IMR-90 (cell line): ENCODE data around the gene HAGH. TPM values are rescaled to one million over a fixed set of nuclear protein-coding genes. Genes with fewer than 3 reads are reported as not detected.
A peak's percentile ranks its signal among the peaks of the same experiment; 100 is the strongest.

Source experiments
- ATAC-seq: fragments of 200-7000 bp; cut with Tn5 transposase; 2 replicates; pipeline ENCODE4 v1.9.1; 2020; ENCODE audit warnings: low read depth, mild to moderate bottlenecking, moderate library complexity
- BruUV-seq: library from RNA; stranded (reverse); fragments of 400-500 nt; replicated peaks from 2 replicates; lab custom pipeline; 2021; lab: Mats Ljungman, UMichigan
- CTCF ChIA-PET: fragments of 300-600 bp; formaldehyde crosslinking; extraction: SDS; loops from one replicate; lab custom pipeline; 2021; ENCODE audit warnings: antibody characterized with exemption; lab: Yijun Ruan, JAX
- POLR2A ChIA-PET: fragments of 300-600 bp; sonication (Branson Sonifier 250); formaldehyde crosslinking; loops from one replicate; lab custom pipeline; 2022; ENCODE audit warnings: antibody characterized with exemption; ENCODE audit not compliant: unreplicated experiment; lab: Charles Lee
- DNase-seq: peaks from one replicate; pipeline ENCODE4 v3.0.0; 2013
- H2AFZ ChIP-seq: replicated peaks from 2 replicates; pipeline ENCODE3; 2013; ENCODE audit warnings: low read length, mild to moderate bottlenecking; ENCODE audit not compliant: poor library complexity
- H2AK5ac ChIP-seq: 2 replicates; pipeline ENCODE4 v1.6.1; 2013; ENCODE audit warnings: low read depth, low read length, inconsistent platforms
- H2AK9ac ChIP-seq: replicated peaks from 2 replicates; pipeline ENCODE3; 2013; ENCODE audit warnings: mild to moderate bottlenecking, low read depth, low read length, moderate library complexity; ENCODE audit not compliant: poor library complexity
- H2BK120ac ChIP-seq: 2 replicates; pipeline ENCODE4 v1.6.1; 2013; ENCODE audit warnings: low read depth, low read length, inconsistent platforms
- H2BK15ac ChIP-seq: 3 replicates; pipeline ENCODE4 v1.6.1; 2013; ENCODE audit warnings: low read depth, low read length, inconsistent platforms
- H2BK20ac ChIP-seq: 2 replicates; pipeline ENCODE4 v1.6.1; 2013; ENCODE audit warnings: low read depth, mild to moderate bottlenecking, inconsistent platforms, low read length, moderate library complexity
- H2BK5ac ChIP-seq: 2 replicates; pipeline ENCODE4 v1.6.1; 2013; ENCODE audit warnings: mild to moderate bottlenecking, low read depth, low read length, inconsistent platforms; ENCODE audit not compliant: poor library complexity, severe bottlenecking
- H3K14ac ChIP-seq: replicated peaks from 2 replicates; pipeline ENCODE4 v1.6.1; 2013; ENCODE audit warnings: low read depth, low read length, inconsistent platforms
- H3K18ac ChIP-seq: 2 replicates; pipeline ENCODE4 v1.6.1; 2013; ENCODE audit warnings: low read depth, low read length, control low read depth
- H3K23ac ChIP-seq: 2 replicates; pipeline ENCODE4 v1.6.1; 2013; ENCODE audit warnings: low read depth, low read length, inconsistent platforms
- H3K27ac ChIP-seq: 2 replicates; pipeline ENCODE4 v1.5.1; 2013; ENCODE audit warnings: mild to moderate bottlenecking, control low read depth, low read length; ENCODE audit not compliant: insufficient read depth
- H3K27me3 ChIP-seq: 2 replicates; pipeline ENCODE4 v1.6.1; 2013; ENCODE audit warnings: low read length; ENCODE audit not compliant: control insufficient read depth, insufficient read depth
- H3K36me3 ChIP-seq: 2 replicates; pipeline ENCODE4 v1.6.1; 2013; ENCODE audit warnings: low read length, mixed read lengths; ENCODE audit not compliant: control insufficient read depth, insufficient read depth
- H3K4ac ChIP-seq: 2 replicates; pipeline ENCODE4 v1.6.1; 2013; ENCODE audit warnings: low read depth, low read length, inconsistent platforms
- H3K4me1 ChIP-seq: 2 replicates; pipeline ENCODE4 v1.6.1; 2013; ENCODE audit warnings: low read length, mixed read lengths; ENCODE audit not compliant: control insufficient read depth, insufficient read depth
- H3K4me2 ChIP-seq: 2 replicates; pipeline ENCODE4 v1.6.1; 2013; ENCODE audit warnings: low read depth, mild to moderate bottlenecking, control low read depth, low read length, moderate library complexity
- H3K4me3 ChIP-seq: 2 replicates; pipeline ENCODE4 v1.5.1; 2013; ENCODE audit warnings: low read depth, mild to moderate bottlenecking, control low read depth, low read length, moderate library complexity; ENCODE audit not compliant: insufficient read depth
- H3K56ac ChIP-seq: 2 replicates; pipeline ENCODE4 v1.6.1; 2013; ENCODE audit warnings: low read length, inconsistent platforms; ENCODE audit not compliant: insufficient read depth; ENCODE audit errors: extremely low read depth
- H3K79me1 ChIP-seq, 2 experiments: 2 replicates each; pipeline ENCODE4 v1.6.1; 2013; ENCODE audit warnings: low read length in 2 of 2, inconsistent platforms in 1 of 2, low read depth in 1 of 2
- H3K9ac ChIP-seq: 2 replicates; pipeline ENCODE4 v1.6.1; 2013; ENCODE audit warnings: low read depth, low read length, control low read depth
- H3K9me1 ChIP-seq: 2 replicates; pipeline ENCODE4 v1.6.1; 2013; ENCODE audit warnings: low read length, inconsistent platforms; ENCODE audit not compliant: insufficient read depth
- H3K9me3 ChIP-seq: 2 replicates; pipeline ENCODE4 v1.6.1; 2013; ENCODE audit warnings: low read length; ENCODE audit not compliant: control insufficient read depth, insufficient read depth
- H4K20me1 ChIP-seq: 2 replicates; pipeline ENCODE4 v1.6.1; 2013; ENCODE audit warnings: low read length, inconsistent platforms; ENCODE audit not compliant: insufficient read depth
- H4K5ac ChIP-seq: 2 replicates; pipeline ENCODE4 v1.6.1; 2013; ENCODE audit warnings: mild to moderate bottlenecking, low read depth, low read length, control low read depth
- H4K8ac ChIP-seq, 2 experiments: 2 replicates each; pipeline ENCODE4 v1.6.1; 2013; ENCODE audit warnings: low read depth in 2 of 2, low read length in 2 of 2, control low read depth in 1 of 2, inconsistent platforms in 1 of 2
- H4K91ac ChIP-seq: 2 replicates; pipeline ENCODE4 v1.6.1; 2013; ENCODE audit warnings: low read depth, low read length, inconsistent platforms; ENCODE audit not compliant: insufficient read depth
- BHLHE40 ChIP-seq: fragments of 150-350 bp; IDR thresholded peaks from 2 replicates; pipeline ENCODE4 v1.6.1; 2016; ENCODE audit warnings: mild to moderate bottlenecking, low read depth, low read length
- CTCF ChIP-seq: conservative IDR thresholded peaks from 2 replicates; pipeline ENCODE4 v1.5.1; 2012; ENCODE audit warnings: mild to moderate bottlenecking, low read depth, low read length, improper control_type of control experiment
- FOS ChIP-seq: fragments of 150-350 bp; IDR thresholded peaks from 2 replicates; pipeline ENCODE4 v1.6.1; 2016; ENCODE audit warnings: low read depth, low read length
- RAD21 ChIP-seq: IDR thresholded peaks from 2 replicates; pipeline ENCODE4 v1.6.1; 2012; ENCODE audit warnings: low read length, improper control_type of control experiment
- RCOR1 ChIP-seq: IDR thresholded peaks from 2 replicates; pipeline ENCODE4 v1.6.1; 2012; ENCODE audit warnings: mild to moderate bottlenecking, low read length, improper control_type of control experiment; ENCODE audit not compliant: insufficient replicate concordance
- RFX5 ChIP-seq: IDR thresholded peaks from 2 replicates; pipeline ENCODE4 v1.8.0; 2012; ENCODE audit warnings: low read depth, mild to moderate bottlenecking, low read length, moderate library complexity
- WGBS, 2 experiments: methylation state at CpG; one replicate each; pipeline versions ENCODE4 v1.1.5 to v1.1.7; 2013; ENCODE audit warnings: missing lambda C conversion rate in 2 of 2; ENCODE audit not compliant: insufficient read length in 1 of 2; ENCODE audit errors: extremely low coverage in 2 of 2; 5-methylcytosine and 5-hydroxymethylcytosine counted together
- dilution Hi-C: fragments of 300-500 bp; cut with HindIII; formaldehyde crosslinking; loops from one replicate; pipeline ENCODE4 v1.14.3; 2018; ENCODE audit warnings: low sequenced_read_pairs; ENCODE audit not compliant: unreplicated experiment
- in situ Hi-C: fragments of 300-500 bp; cut with MboI; formaldehyde crosslinking; loops from 3 replicates; pipeline ENCODE4 v1.14.3; 2019; ENCODE audit warnings: low sequenced_read_pairs, inconsistent platforms, mixed read lengths
- intact Hi-C: fragments of 100-400 bp; cut with micrococcal nuclease; formaldehyde crosslinking; loops from 2 replicates; pipeline ENCODE4 v1.10.0; 2022
- polyA plus RNA-seq, 3 experiments: library from polyadenylated mRNA; depleted of rRNA; stranded (reverse); fragments of >200 nt; gene quantifications; 2 replicates each; pipeline ENCODE4 v1.2.3, GENCODE V29; 2012; ENCODE audit warnings: low replicate concordance in 1 of 3
- total RNA-seq: library from RNA; depleted of rRNA; stranded (reverse); fragments of >200 nt; gene quantifications from 2 replicates; pipeline ENCODE4 v1.2.3, GENCODE V29; 2012

HAGH gene
- total and polyA plus RNA-seq, 2 of the 4 experiments (the other 2 are of a cell fraction) = 30.8 to 52.2 TPM

DNA sequence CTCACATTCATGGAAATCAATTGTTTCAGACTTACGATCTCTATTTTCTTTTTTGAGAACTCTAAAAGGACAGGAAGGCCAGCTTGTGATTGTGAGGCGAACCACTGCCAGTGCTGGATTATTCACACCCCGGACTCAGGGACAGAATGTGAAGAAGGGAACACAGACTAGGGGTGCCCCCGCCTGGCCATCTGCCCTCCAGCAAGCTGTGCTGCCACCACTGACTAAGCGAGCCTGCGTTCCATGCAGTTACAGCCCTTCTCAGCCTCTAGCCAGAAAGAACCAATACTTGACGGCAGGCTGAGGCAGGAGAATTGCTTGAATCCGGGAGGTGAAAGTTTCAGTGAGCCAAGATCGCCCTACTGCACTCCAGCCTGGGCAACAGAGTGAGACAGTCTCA, 2.8 kb downstream of the HAGH start:
- TF ChIP-seq RAD21 (peak; percentile 43), RFX5 (no peak), RCOR1 (no peak), BHLHE40 (no peak), FOS (no peak), CTCF (peak; percentile 41)
- ChIA-PET POLR2A (no interaction called here), CTCF (interaction anchor here (0.6 to 1.1 kb wide), 4 partner anchors 25 to 845 kb away, joined by 3 to 5 read pairs (median 4); partner anchors contain the start of genes NUBP2 and SPSB3)
- no peak overlapping the region for H2BK5ac ChIP-seq
- peaks cover under 1% of the 10 kb centered on the region for H3K9me1 ChIP-seq
- no peak overlapping the region for H2AFZ ChIP-seq
- H3K14ac ChIP-seq = no peak overlapping the region
- H2AK5ac ChIP-seq = no peak overlapping the region
- dilution Hi-C loops (no loop called here), intact Hi-C loops (no loop called here), in situ Hi-C loops (no loop called here)
- no peaks in the 10 kb centered on the region for H3K9me3 ChIP-seq
- H3K27ac ChIP-seq = no peak overlapping the region
- no peak overlapping the region for H2BK15ac ChIP-seq
- ATAC-seq (no peak), DNase-seq (peak; percentile 59)
- peaks cover 8% of the 10 kb centered on the region for H3K36me3 ChIP-seq
- no peaks in the 10 kb centered on the region for H3K27me3 ChIP-seq
- no peak overlapping the region for H3K9ac ChIP-seq
- H3K18ac ChIP-seq = no peak overlapping the region
- H4K5ac ChIP-seq = no peak overlapping the region
- no peak overlapping the region for H3K23ac ChIP-seq
- peaks cover 10 to 47% of the 10 kb centered on the region in 2 experiments for H3K79me1 ChIP-seq
- H3K4me1 ChIP-seq = peaks cover 4% of the 10 kb centered on the region; the same call in 1 of the 2 replicates
- no peak overlapping the region for H3K56ac ChIP-seq
- H4K20me1 ChIP-seq = peaks cover 7% of the 10 kb centered on the region; the same call in 1 of the 2 replicates
- no peak overlapping the region for H2AK9ac ChIP-seq
- no TSS peak for BruUV-seq
- no peak overlapping the region for H4K91ac ChIP-seq
- H3K4me3 ChIP-seq = no peak overlapping the region
- no peak overlapping the region for H2BK20ac ChIP-seq
- no peak overlapping the region for H3K4ac ChIP-seq
- H2BK120ac ChIP-seq = no peak overlapping the region
- no peak overlapping the region for H3K4me2 ChIP-seq
- no peak overlapping the region for H4K8ac ChIP-seq
- 62% methylated on average over 2 of the region's 9 CpGs; no CpG with 5 or more reads in 1 of the 2 experiments for WGBS, 2 experiments
